ENCODE results near the gene NPHP3.

NPHP3 gene

DNA sequence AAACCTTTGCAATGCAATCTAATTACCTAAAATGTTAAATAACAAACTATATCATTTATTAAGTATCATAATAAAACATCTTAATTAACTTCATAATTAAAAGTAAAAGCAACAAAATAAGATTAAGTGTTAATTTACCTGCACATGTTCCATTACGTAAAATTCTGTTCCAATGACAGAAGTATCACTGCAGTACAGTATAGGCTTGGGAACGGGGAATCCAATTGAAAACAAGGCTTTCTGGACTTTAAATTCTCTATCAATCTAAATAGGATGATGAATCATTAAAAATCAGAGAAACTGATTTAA is 79.7 kb downstream of the NPHP3 start:
- TF ChIP-seq POLR2AphosphoS5 (IDR thresholded peaks at IDR 0.05; ENCODE audit: low read depth, low read length) (no peak), SIN3A (IDR thresholded peaks at IDR 0.05; ENCODE audit: borderline replicate concordance, insufficient read depth, low read length) (no peak), FOXP2 (optimal IDR thresholded peaks at IDR 0.05; ENCODE audit: borderline replicate concordance, extremely low read depth, extremely low read length, insufficient read depth) (no peak), TAF1 (IDR thresholded peaks at IDR 0.05; ENCODE audit: borderline replicate concordance, insufficient read depth, low read length) (no peak)
- TF ChIP-seq, protein P1, sequence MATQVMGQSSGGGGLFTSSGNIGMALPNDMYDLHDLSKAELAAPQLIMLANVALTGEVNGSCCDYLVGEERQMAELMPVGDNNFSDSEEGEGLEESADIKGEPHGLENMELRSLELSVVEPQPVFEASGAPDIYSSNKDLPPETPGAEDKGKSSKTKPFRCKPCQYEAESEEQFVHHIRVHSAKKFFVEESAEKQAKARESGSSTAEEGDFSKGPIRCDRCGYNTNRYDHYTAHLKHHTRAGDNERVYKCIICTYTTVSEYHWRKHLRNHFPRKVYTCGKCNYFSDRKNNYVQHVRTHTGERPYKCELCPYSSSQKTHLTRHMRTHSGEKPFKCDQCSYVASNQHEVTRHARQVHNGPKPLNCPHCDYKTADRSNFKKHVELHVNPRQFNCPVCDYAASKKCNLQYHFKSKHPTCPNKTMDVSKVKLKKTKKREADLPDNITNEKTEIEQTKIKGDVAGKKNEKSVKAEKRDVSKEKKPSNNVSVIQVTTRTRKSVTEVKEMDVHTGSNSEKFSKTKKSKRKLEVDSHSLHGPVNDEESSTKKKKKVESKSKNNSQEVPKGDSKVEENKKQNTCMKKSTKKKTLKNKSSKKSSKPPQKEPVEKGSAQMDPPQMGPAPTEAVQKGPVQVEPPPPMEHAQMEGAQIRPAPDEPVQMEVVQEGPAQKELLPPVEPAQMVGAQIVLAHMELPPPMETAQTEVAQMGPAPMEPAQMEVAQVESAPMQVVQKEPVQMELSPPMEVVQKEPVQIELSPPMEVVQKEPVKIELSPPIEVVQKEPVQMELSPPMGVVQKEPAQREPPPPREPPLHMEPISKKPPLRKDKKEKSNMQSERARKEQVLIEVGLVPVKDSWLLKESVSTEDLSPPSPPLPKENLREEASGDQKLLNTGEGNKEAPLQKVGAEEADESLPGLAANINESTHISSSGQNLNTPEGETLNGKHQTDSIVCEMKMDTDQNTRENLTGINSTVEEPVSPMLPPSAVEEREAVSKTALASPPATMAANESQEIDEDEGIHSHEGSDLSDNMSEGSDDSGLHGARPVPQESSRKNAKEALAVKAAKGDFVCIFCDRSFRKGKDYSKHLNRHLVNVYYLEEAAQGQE (IDR thresholded peaks at IDR 0.05; ENCODE audit: insufficient read depth in 1 of 2, low read depth in 2 of 2, low read length in 2 of 2), result no peak

- TF ChIP-seq POLR2AphosphoS5 (IDR thresholded peaks at IDR 0.05; ENCODE audit: low read depth, low read length), result no peak
- no peak for TF ChIP-seq TAF1 (IDR thresholded peaks at IDR 0.05; ENCODE audit: borderline replicate concordance, insufficient read depth, low read length)
- TF ChIP-seq, protein P1 (IDR thresholded peaks at IDR 0.05; ENCODE audit: insufficient read depth in 1 of 2, low read depth in 2 of 2, low read length in 2 of 2), result no peak
- TF ChIP-seq SIN3A (IDR thresholded peaks at IDR 0.05; ENCODE audit: borderline replicate concordance, insufficient read depth, low read length), result no peak
- no peak for TF ChIP-seq FOXP2 (optimal IDR thresholded peaks at IDR 0.05; ENCODE audit: borderline replicate concordance, extremely low read depth, extremely low read length, insufficient read depth)
These were observed 80.2 kb downstream of the NPHP3 start for GRCh38 chr3:132641837-132642538.

DNA sequence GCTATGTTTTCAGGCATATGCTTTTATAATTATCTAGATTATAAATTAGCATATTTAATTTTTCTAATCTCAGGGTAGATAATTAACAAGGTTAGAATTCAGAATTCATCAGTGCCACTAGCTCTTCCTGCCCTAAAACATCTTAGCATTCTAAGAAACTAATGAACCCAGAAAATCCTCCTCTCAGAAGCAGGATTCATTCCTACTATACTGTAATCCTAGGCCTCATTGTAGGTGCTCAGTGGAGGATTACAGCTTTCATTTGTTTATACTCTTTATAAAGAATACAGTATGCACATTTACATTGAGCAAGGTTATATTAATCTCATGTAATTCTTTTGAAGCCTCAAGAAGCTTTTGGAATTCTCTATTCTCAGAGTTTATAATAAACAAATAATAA is 83.5 kb downstream of the NPHP3 start:
- TF ChIP-seq SIN3A (IDR thresholded peaks at IDR 0.05; ENCODE audit: borderline replicate concordance, insufficient read depth, low read length) (no peak), TAF1 (IDR thresholded peaks at IDR 0.05; ENCODE audit: borderline replicate concordance, insufficient read depth, low read length) (no peak), FOXP2 (optimal IDR thresholded peaks at IDR 0.05; ENCODE audit: borderline replicate concordance, extremely low read depth, extremely low read length, insufficient read depth) (no peak), POLR2AphosphoS5 (IDR thresholded peaks at IDR 0.05; ENCODE audit: low read depth, low read length) (no peak)
- TF ChIP-seq, protein P1 (IDR thresholded peaks at IDR 0.05; ENCODE audit: insufficient read depth in 1 of 2, low read depth in 2 of 2, low read length in 2 of 2), result no peak

DNA sequence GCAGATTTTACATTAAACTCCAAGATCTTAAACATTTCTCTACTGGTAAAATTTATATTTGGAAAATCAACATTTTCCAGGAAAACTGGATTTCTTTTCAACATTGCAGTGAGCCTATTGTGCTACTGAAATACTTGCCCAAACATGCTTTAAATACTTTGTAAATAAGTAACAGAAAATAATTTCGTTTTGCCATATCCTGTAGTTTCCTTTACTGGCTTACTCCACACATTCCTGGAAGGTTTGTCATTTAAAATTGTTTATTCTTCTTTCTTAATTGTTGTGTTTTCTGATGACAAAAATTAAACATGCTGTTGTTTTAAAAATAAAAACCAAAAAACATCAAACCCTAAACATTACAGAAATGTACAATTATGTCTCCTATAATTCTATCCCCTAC is 84.6 kb downstream of the NPHP3 start:
- TF ChIP-seq TAF1 (IDR thresholded peaks at IDR 0.05; ENCODE audit: borderline replicate concordance, insufficient read depth, low read length) (no peak), POLR2AphosphoS5 (IDR thresholded peaks at IDR 0.05; ENCODE audit: low read depth, low read length) (no peak), FOXP2 (optimal IDR thresholded peaks at IDR 0.05; ENCODE audit: borderline replicate concordance, extremely low read depth, extremely low read length, insufficient read depth) (no peak), SIN3A (IDR thresholded peaks at IDR 0.05; ENCODE audit: borderline replicate concordance, insufficient read depth, low read length) (no peak)
- TF ChIP-seq, protein P1 (IDR thresholded peaks at IDR 0.05; ENCODE audit: insufficient read depth in 1 of 2, low read depth in 2 of 2, low read length in 2 of 2), result no peak

Data from PFSK-1 (cell line).